ENCODE data around the gene EHMT1. TPM values are rescaled to one million over a fixed set of nuclear protein-coding genes. Genes with fewer than 3 reads are reported as not detected.

The EHMT1 gene
- total RNA-seq, 1 experiment from 2014 or later: 112 TPM

DNA sequence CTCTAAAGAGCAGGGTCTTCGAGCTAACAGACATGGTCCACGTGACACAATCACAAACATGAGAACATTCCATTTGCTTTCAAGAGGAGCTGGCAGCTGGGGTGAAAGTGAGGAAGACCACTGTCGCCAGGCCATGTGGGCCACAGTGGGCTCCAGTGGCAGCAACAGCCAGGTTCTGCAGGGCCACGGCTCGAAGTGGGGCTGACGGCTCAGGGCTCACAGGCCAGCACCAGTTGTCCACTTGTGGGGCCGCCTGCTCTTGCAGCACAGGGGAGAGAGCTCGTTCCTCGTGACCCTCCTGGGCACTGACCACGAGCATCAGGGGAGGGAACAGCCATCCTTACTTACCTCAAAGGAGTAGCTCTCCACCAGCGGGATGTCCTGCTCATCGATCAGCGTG, 30.5 kb upstream of the EHMT1 start:
- no peak overlapping the region for H3K4me2 ChIP-seq (ENCODE audit: insufficient read depth, insufficient read length, low read length)
- H3K27ac ChIP-seq (ENCODE audit: insufficient read length, low read depth, low read length): no peak overlapping the region

More for the DNA sequence above, 30.5 kb upstream of the EHMT1 start:
- Histone ChIP-seq H3K9me3 (ENCODE audit: control insufficient read depth, low read depth, low read length) (no peaks in the 10 kb centered on the region), H3K14ac (ENCODE audit: insufficient read depth, low read length) (no peak overlapping the region), H3K4ac (ENCODE audit: low read depth, low read length) (no peak overlapping the region), H2BK15ac (ENCODE audit: low read depth, low read length) (no peak overlapping the region), H3T11ph (ENCODE audit: low read length) (no peak overlapping the region), H4K5ac (ENCODE audit: insufficient read length, low read depth, low read length) (no peak overlapping the region), H3K27me3 (ENCODE audit: insufficient read depth, low read length) (no peaks in the 10 kb centered on the region), H4K8ac (replicated peaks; ENCODE audit: insufficient read length, low read depth, low read length) (no peak overlapping the region), H2BK12ac (ENCODE audit: insufficient read length, low read depth, low read length) (no peak overlapping the region), H3K9ac (ENCODE audit: extremely low read depth, insufficient read length, low read length) (no peak overlapping the region), H3K79me2 (ENCODE audit: insufficient read depth, low read length) (peaks cover 4% of the 10 kb centered on the region; the same call in 1 of the 2 replicates), H3K18ac (ENCODE audit: insufficient read length, low read depth, low read length) (no peak overlapping the region), H2BK5ac (ENCODE audit: insufficient read length, low read length) (no peak overlapping the region), H3K4me1 (ENCODE audit: insufficient read depth, low read length) (peaks cover 4% of the 10 kb centered on the region; the same call in 1 of the 2 replicates), H2BK120ac (ENCODE audit: low read depth, low read length, poor library complexity, severe bottlenecking) (no peak overlapping the region), H3K23me2 (ENCODE audit: insufficient read length, low read depth, low read length, poor library complexity, severe bottlenecking) (peaks cover 9% of the 10 kb centered on the region), H4K91ac (ENCODE audit: insufficient read length, low read depth, low read length) (no peak overlapping the region), H2BK20ac (ENCODE audit: low read depth, low read length, poor library complexity, severe bottlenecking) (no peak overlapping the region), H3K79me1 (ENCODE audit: insufficient read depth, low read depth, low read length, poor library complexity, severe bottlenecking) (peaks cover 6% of the 10 kb centered on the region), H4K20me1 (ENCODE audit: control insufficient read depth, insufficient read depth, insufficient read length) (no peaks in the 10 kb centered on the region), H2AK5ac (ENCODE audit: insufficient read length, low read length) (no peak overlapping the region), H3K56ac (ENCODE audit: insufficient read length, low read depth, low read length) (no peak overlapping the region), H3K23ac (ENCODE audit: insufficient read length, low read depth, low read length) (no peak overlapping the region), H2AFZ (ENCODE audit: low read length) (no peak overlapping the region)
- no peaks in the 10 kb centered on the region; a peak in 1 of 5 replicates for H3K9me3 Mint-ChIP-seq
- no peak overlapping the region for H3K27ac Mint-ChIP-seq
- TF ChIP-seq, protein P1, sequence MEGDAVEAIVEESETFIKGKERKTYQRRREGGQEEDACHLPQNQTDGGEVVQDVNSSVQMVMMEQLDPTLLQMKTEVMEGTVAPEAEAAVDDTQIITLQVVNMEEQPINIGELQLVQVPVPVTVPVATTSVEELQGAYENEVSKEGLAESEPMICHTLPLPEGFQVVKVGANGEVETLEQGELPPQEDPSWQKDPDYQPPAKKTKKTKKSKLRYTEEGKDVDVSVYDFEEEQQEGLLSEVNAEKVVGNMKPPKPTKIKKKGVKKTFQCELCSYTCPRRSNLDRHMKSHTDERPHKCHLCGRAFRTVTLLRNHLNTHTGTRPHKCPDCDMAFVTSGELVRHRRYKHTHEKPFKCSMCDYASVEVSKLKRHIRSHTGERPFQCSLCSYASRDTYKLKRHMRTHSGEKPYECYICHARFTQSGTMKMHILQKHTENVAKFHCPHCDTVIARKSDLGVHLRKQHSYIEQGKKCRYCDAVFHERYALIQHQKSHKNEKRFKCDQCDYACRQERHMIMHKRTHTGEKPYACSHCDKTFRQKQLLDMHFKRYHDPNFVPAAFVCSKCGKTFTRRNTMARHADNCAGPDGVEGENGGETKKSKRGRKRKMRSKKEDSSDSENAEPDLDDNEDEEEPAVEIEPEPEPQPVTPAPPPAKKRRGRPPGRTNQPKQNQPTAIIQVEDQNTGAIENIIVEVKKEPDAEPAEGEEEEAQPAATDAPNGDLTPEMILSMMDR (conservative IDR thresholded peaks at IDR 0.05): no peak
- peak overlapping the region; percentile 81 to 90 for H3K4me3 Mint-ChIP-seq
- peaks cover 5 to 11% of the 10 kb centered on the region in 2 experiments; a peak in 3 of 4 replicates for H3K4me1 Mint-ChIP-seq
- DNase-seq: no peak
- H3K27me3 Mint-ChIP-seq (ENCODE audit: low read depth): peaks cover 10% of the 10 kb centered on the region
- H3K36me3 Mint-ChIP-seq (ENCODE audit: insufficient read depth in 1 of 3, low read depth in 3 of 3): peaks cover 22 to 61% (median 49%) of the 10 kb centered on the region in 3 experiments; a peak in 6 of 7 replicates
- WGBS (ENCODE audit: extremely low coverage, insufficient read length, low lambda C conversion rate): no CpG with 5 or more reads among the region's 13 CpGs

Measured in H9 (cell line).